Measurements from ENCODE around the gene SIGLEC6. TPM values are rescaled to one million over a fixed set of nuclear protein-coding genes. Genes with fewer than 3 reads are reported as not detected.

SIGLEC6 gene
- total RNA-seq, 1 experiment from 2014 or later, result 0.31 TPM

- H3K27me3 ChIP-seq (ENCODE audit: insufficient read depth, low read length), result no peaks in the 10 kb centered on the region
- TF ChIP-seq CTCF (conservative IDR thresholded peaks at IDR 0.05), result no peak
- H3K27me3 Mint-ChIP-seq (ENCODE audit: low read depth), result peaks cover 21% of the 10 kb centered on the region
Measured at GRCh38 chr19:51507192-51507591, 24.3 kb downstream of the SIGLEC6 start.

More at GRCh38 chr19:51507192-51507591, 24.3 kb downstream of the SIGLEC6 start:
- H3K36me3 Mint-ChIP-seq (ENCODE audit: insufficient read depth in 1 of 3, low read depth in 3 of 3), result no peaks in the 10 kb centered on the region
- Histone ChIP-seq H3K9ac (ENCODE audit: extremely low read depth, insufficient read length, low read length) (no peak overlapping the region), H3K56ac (ENCODE audit: insufficient read length, low read depth, low read length) (no peak overlapping the region), H2BK12ac (ENCODE audit: insufficient read length, low read depth, low read length) (no peak overlapping the region), H3K79me1 (ENCODE audit: insufficient read depth, low read depth, low read length, poor library complexity, severe bottlenecking) (no peaks in the 10 kb centered on the region), H3K23ac (ENCODE audit: insufficient read length, low read depth, low read length) (no peak overlapping the region), H3K4ac (ENCODE audit: low read depth, low read length) (no peak overlapping the region), H2AFZ (ENCODE audit: low read length) (no peak overlapping the region), H2BK5ac (ENCODE audit: insufficient read length, low read length) (no peak overlapping the region), H3K23me2 (ENCODE audit: insufficient read length, low read depth, low read length, poor library complexity, severe bottlenecking) (no peaks in the 10 kb centered on the region), H3K4me1 (ENCODE audit: insufficient read depth, low read length) (no peaks in the 10 kb centered on the region), H3K4me2 (ENCODE audit: insufficient read depth, insufficient read length, low read length) (no peak overlapping the region), H3K14ac (ENCODE audit: insufficient read depth, low read length) (no peak overlapping the region), H3K9me3 (ENCODE audit: control insufficient read depth, low read depth, low read length) (no peaks in the 10 kb centered on the region), H2BK120ac (ENCODE audit: low read depth, low read length, poor library complexity, severe bottlenecking) (no peak overlapping the region), H2BK20ac (ENCODE audit: low read depth, low read length, poor library complexity, severe bottlenecking) (no peak overlapping the region), H3K79me2 (ENCODE audit: insufficient read depth, low read length) (no peaks in the 10 kb centered on the region), H3T11ph (ENCODE audit: low read length) (no peak overlapping the region), H4K5ac (ENCODE audit: insufficient read length, low read depth, low read length) (no peak overlapping the region), H4K8ac (replicated peaks; ENCODE audit: insufficient read length, low read depth, low read length) (no peak overlapping the region), H4K20me1 (ENCODE audit: control insufficient read depth, insufficient read depth, insufficient read length) (no peaks in the 10 kb centered on the region), H2BK15ac (ENCODE audit: low read depth, low read length) (no peak overlapping the region), H4K91ac (ENCODE audit: insufficient read length, low read depth, low read length) (no peak overlapping the region), H2AK5ac (ENCODE audit: insufficient read length, low read length) (no peak overlapping the region), H3K27ac (ENCODE audit: insufficient read length, low read depth, low read length) (no peak overlapping the region), H3K18ac (ENCODE audit: insufficient read length, low read depth, low read length) (no peak overlapping the region)
- H3K4me1 Mint-ChIP-seq, result no peaks in the 10 kb centered on the region
- no CpG with 5 or more reads among the region's 3 CpGs for WGBS (ENCODE audit: extremely low coverage, insufficient read length, low lambda C conversion rate)
- no peak for DNase-seq
- no peak overlapping the region for H3K4me3 Mint-ChIP-seq
- H3K9me3 Mint-ChIP-seq, result peaks cover 54 to 97% of the 10 kb centered on the region in 2 experiments
- H3K27ac Mint-ChIP-seq, result no peak overlapping the region

Data from H9 (cell line).